ENCODE data around the gene CEND1.
A peak's percentile ranks its signal among the peaks of the same experiment; 100 is the strongest.

DNA sequence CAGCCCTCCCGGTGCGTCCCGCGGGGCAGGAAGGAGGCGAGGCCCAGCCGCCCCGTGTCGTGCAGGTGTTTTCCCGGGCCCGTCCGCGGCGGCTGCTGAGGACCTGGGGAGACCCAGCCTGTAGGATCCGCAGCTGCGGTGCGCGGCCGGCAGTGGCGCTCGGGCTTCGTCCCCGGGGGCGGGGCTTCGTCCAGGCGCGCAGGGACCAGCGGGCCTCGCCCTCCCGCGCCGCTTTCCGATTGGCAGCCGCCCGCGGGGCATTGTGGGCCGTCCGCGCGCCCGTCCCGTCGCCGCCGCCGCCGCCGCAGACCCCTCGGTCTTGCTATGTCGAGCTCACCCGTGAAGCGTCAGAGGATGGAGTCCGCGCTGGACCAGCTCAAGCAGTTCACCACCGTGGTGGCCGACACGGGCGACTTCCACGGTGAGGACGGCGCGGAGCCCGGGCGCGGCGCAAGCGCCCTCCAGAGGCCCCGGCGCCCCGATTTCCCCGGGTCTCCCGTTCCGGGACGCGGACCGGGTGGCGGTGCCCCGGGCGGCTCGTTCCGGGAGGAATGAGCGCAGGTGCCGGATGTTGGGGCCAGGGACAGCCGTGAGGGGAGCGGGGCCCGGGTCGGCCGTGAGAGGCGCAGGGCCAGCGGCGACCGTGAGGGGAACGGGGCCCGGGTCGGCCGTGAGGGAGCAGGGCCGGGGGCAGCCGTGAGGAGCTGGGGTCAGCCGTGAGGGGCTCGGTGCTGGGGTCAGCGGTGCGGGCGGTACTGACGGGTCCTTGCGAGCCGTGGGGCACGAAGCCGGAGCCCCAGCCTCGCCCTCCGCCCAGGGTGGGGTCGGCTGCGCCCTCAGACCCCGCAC lies 42.5 kb downstream of the CEND1 start, which contains the start of gene TALDO1:
- TF ChIP-seq POLR2A (IDR thresholded peaks at IDR 0.05): peak; percentile 48 to 83
- TF ChIP-seq, protein P1, sequence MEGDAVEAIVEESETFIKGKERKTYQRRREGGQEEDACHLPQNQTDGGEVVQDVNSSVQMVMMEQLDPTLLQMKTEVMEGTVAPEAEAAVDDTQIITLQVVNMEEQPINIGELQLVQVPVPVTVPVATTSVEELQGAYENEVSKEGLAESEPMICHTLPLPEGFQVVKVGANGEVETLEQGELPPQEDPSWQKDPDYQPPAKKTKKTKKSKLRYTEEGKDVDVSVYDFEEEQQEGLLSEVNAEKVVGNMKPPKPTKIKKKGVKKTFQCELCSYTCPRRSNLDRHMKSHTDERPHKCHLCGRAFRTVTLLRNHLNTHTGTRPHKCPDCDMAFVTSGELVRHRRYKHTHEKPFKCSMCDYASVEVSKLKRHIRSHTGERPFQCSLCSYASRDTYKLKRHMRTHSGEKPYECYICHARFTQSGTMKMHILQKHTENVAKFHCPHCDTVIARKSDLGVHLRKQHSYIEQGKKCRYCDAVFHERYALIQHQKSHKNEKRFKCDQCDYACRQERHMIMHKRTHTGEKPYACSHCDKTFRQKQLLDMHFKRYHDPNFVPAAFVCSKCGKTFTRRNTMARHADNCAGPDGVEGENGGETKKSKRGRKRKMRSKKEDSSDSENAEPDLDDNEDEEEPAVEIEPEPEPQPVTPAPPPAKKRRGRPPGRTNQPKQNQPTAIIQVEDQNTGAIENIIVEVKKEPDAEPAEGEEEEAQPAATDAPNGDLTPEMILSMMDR (IDR thresholded peaks at IDR 0.05): peak; percentile 2 to 65 (median 28)

Measured in tibial nerve (tissue), 3 donors.